Measurements from ENCODE around the gene TENM3. TPM values are rescaled to one million over a fixed set of nuclear protein-coding genes. Genes with fewer than 3 reads are reported as not detected.

Gene TENM3
- total RNA-seq, 4 donors from 2014 or later = 0.18 to 9.4 (median 1.5) TPM

GRCh38 chr4:182549356-182549755 is 306.2 kb downstream of the TENM3 start:
- no peak for DNase-seq
- Histone ChIP-seq H3K4me1 (no peaks in the 10 kb centered on the region), H3K27ac (no peak overlapping the region)

GRCh38 chr4:182552948-182553347 is 309.7 kb downstream of the TENM3 start:
- Histone ChIP-seq H3K9me3 (no peaks in the 10 kb centered on the region), H3K4me3 (no peak overlapping the region), H3K36me3 (no peaks in the 10 kb centered on the region), H3K4me1 (no peaks in the 10 kb centered on the region), H3K27ac (no peak overlapping the region), H3K27me3 (no peaks in the 10 kb centered on the region)
- DNase-seq = no peak
- TF ChIP-seq POLR2A (IDR thresholded peaks at IDR 0.05) = no peak
- TF ChIP-seq, protein P1, sequence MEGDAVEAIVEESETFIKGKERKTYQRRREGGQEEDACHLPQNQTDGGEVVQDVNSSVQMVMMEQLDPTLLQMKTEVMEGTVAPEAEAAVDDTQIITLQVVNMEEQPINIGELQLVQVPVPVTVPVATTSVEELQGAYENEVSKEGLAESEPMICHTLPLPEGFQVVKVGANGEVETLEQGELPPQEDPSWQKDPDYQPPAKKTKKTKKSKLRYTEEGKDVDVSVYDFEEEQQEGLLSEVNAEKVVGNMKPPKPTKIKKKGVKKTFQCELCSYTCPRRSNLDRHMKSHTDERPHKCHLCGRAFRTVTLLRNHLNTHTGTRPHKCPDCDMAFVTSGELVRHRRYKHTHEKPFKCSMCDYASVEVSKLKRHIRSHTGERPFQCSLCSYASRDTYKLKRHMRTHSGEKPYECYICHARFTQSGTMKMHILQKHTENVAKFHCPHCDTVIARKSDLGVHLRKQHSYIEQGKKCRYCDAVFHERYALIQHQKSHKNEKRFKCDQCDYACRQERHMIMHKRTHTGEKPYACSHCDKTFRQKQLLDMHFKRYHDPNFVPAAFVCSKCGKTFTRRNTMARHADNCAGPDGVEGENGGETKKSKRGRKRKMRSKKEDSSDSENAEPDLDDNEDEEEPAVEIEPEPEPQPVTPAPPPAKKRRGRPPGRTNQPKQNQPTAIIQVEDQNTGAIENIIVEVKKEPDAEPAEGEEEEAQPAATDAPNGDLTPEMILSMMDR (IDR thresholded peaks at IDR 0.05) = no peak

More at GRCh38 chr4:182549356-182549755, 306.2 kb downstream of the TENM3 start:
- Histone ChIP-seq H3K36me3 (no peaks in the 10 kb centered on the region), H3K4me3 (no peak overlapping the region), H3K27me3 (no peaks in the 10 kb centered on the region), H3K9me3 (no peaks in the 10 kb centered on the region)
- no peak for TF ChIP-seq POLR2A (IDR thresholded peaks at IDR 0.05)
- TF ChIP-seq, protein P1 (IDR thresholded peaks at IDR 0.05) = no peak

DNA sequence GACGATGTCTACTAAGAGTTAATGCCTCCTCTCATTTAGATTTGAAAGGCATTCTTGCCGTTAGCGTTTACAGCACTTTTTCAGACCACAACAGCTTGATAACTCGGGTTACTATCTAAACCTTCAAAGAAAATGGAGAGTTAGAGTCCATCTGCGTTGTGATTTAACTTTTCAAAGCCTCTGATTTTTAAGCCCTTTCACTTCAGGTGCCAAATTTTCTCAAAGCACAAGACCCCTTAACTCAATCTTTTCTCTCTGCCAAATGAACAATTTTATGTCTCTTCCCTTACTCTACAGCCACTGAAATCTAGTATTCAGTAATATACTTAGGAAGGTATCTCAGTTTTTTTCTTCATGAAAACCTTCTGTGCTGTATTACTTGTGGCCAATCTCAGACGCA is 310.5 kb downstream of the TENM3 start:
- no peaks in the 10 kb centered on the region for H3K27me3 ChIP-seq
- no peaks in the 10 kb centered on the region for H3K36me3 ChIP-seq
- no peaks in the 10 kb centered on the region for H3K4me1 ChIP-seq
- DNase-seq = no peak
- H3K27ac ChIP-seq = no peak overlapping the region
- no peaks in the 10 kb centered on the region for H3K9me3 ChIP-seq
- no peak for TF ChIP-seq POLR2A (IDR thresholded peaks at IDR 0.05)
- TF ChIP-seq, protein P1 (IDR thresholded peaks at IDR 0.05) = no peak
- no peak overlapping the region for H3K4me3 ChIP-seq

- DNase-seq = no peak
- H3K27me3 ChIP-seq = no peaks in the 10 kb centered on the region
- no peak for TF ChIP-seq POLR2A (IDR thresholded peaks at IDR 0.05)
- TF ChIP-seq, protein P1 (IDR thresholded peaks at IDR 0.05) = no peak
- no peaks in the 10 kb centered on the region for H3K4me1 ChIP-seq
- no peak overlapping the region for H3K27ac ChIP-seq
- no peak overlapping the region for H3K4me3 ChIP-seq
- no peaks in the 10 kb centered on the region for H3K9me3 ChIP-seq
- H3K36me3 ChIP-seq = no peaks in the 10 kb centered on the region
Measured at GRCh38 chr4:182554736-182555135, 311.5 kb downstream of the TENM3 start.

GRCh38 chr4:182555997-182556418 is 312.8 kb downstream of the TENM3 start:
- H3K4me3 ChIP-seq = no peak overlapping the region
- H3K9me3 ChIP-seq = no peaks in the 10 kb centered on the region
- H3K27me3 ChIP-seq = no peaks in the 10 kb centered on the region
- no peaks in the 10 kb centered on the region for H3K36me3 ChIP-seq
- no peak for DNase-seq
- no peak for TF ChIP-seq POLR2A (IDR thresholded peaks at IDR 0.05)
- TF ChIP-seq, protein P1 (IDR thresholded peaks at IDR 0.05) = no peak
- H3K27ac ChIP-seq = no peak overlapping the region
- H3K4me1 ChIP-seq = no peaks in the 10 kb centered on the region

- Histone ChIP-seq H3K4me3 (no peak overlapping the region), H3K27me3 (no peaks in the 10 kb centered on the region), H3K36me3 (no peaks in the 10 kb centered on the region), H3K4me1 (no peaks in the 10 kb centered on the region), H3K27ac (no peak overlapping the region), H3K9me3 (no peaks in the 10 kb centered on the region)
- DNase-seq = no peak
- TF ChIP-seq, protein P1 (IDR thresholded peaks at IDR 0.05) = no peak
- TF ChIP-seq POLR2A (IDR thresholded peaks at IDR 0.05) = no peak
Measured at GRCh38 chr4:182556580-182556979, 313.4 kb downstream of the TENM3 start.

All from Peyer's patch (tissue), 4 donors.